Osteocyte (in vitro differentiated cells): ENCODE measurements around the gene CCDC60. TPM values are rescaled to one million over a fixed set of nuclear protein-coding genes. Genes with fewer than 3 reads are reported as not detected.
"Not testable (repeated sequence)": the region's sequence is repeated elsewhere in the genome, so short reads cannot be mapped to it uniquely, and the experiment has no call there.

Source experiments
- DNase-seq: peaks from one replicate; pipeline ENCODE4 v3.0.0; 2021; ENCODE audit warnings: mixed read lengths; ENCODE audit not compliant: unreplicated experiment; ENCODE audit errors: extremely low spot score
- H3K27ac Mint-ChIP-seq: one replicate; pipeline ENCODE4 v1.8.0; 2021; ENCODE audit warnings: mild to moderate bottlenecking, mixed read lengths; ENCODE audit not compliant: unreplicated experiment
- H3K27me3 Mint-ChIP-seq: one replicate; pipeline ENCODE4 v1.8.0; 2021; ENCODE audit warnings: mixed read lengths; ENCODE audit not compliant: unreplicated experiment
- H3K36me3 Mint-ChIP-seq: one replicate; pipeline ENCODE4 v1.8.0; 2021; ENCODE audit warnings: mixed read lengths; ENCODE audit not compliant: unreplicated experiment
- H3K4me1 Mint-ChIP-seq: one replicate; pipeline ENCODE4 v1.8.0; 2021; ENCODE audit warnings: mixed read lengths; ENCODE audit not compliant: unreplicated experiment
- H3K4me3 Mint-ChIP-seq: one replicate; pipeline ENCODE4 v1.8.0; 2021; ENCODE audit warnings: mild to moderate bottlenecking, moderate library complexity, mixed read lengths; ENCODE audit not compliant: unreplicated experiment
- H3K9me3 Mint-ChIP-seq: one replicate; pipeline ENCODE4 v1.8.0; 2021; ENCODE audit warnings: mixed read lengths; ENCODE audit not compliant: unreplicated experiment
- CTCF ChIP-seq: fragments of 200-600 bp; sonication (generic); IDR thresholded peaks from 2 replicates; pipeline ENCODE4 v1.5.0; 2021; ENCODE audit warnings: antibody characterized with exemption, mild to moderate bottlenecking, moderate library complexity
- total RNA-seq: library from RNA; stranded (reverse); gene quantifications from 2 replicates; pipeline ENCODE4 v1.2.1, GENCODE V29; 2021

The CCDC60 gene
- total RNA-seq, 1 donor from 2014 or later: not detected

- DNase-seq: no peak
- H3K27ac Mint-ChIP-seq: no peak overlapping the region
- no peaks in the 10 kb centered on the region for H3K4me1 Mint-ChIP-seq
- TF ChIP-seq CTCF: no peak
- H3K36me3 Mint-ChIP-seq: no peaks in the 10 kb centered on the region
- H3K4me3 Mint-ChIP-seq: no peak overlapping the region
- no peaks in the 10 kb centered on the region for H3K27me3 Mint-ChIP-seq
- H3K9me3 Mint-ChIP-seq: peaks cover 18% of the 10 kb centered on the region
These were observed 7.5 kb downstream of the CCDC60 start for GRCh38 chr12:119341988-119342387.

- Mint-ChIP-seq H3K27ac (no peak overlapping the region), H3K9me3 (peaks cover 23% of the 10 kb centered on the region), H3K4me3 (no peak overlapping the region), H3K36me3 (no peaks in the 10 kb centered on the region), H3K27me3 (no peaks in the 10 kb centered on the region), H3K4me1 (no peaks in the 10 kb centered on the region)
- DNase-seq: no peak
- no peak for TF ChIP-seq CTCF
These were observed 8.6 kb downstream of the CCDC60 start for GRCh38 chr12:119343130-119343529.

- H3K27ac Mint-ChIP-seq: no peak overlapping the region
- peaks cover 25% of the 10 kb centered on the region for H3K9me3 Mint-ChIP-seq
- TF ChIP-seq CTCF: no peak
- H3K4me1 Mint-ChIP-seq: no peaks in the 10 kb centered on the region
- no peaks in the 10 kb centered on the region for H3K27me3 Mint-ChIP-seq
- H3K36me3 Mint-ChIP-seq: no peaks in the 10 kb centered on the region
- no peak overlapping the region for H3K4me3 Mint-ChIP-seq
- no peak for DNase-seq
These were observed 19.6 kb downstream of the CCDC60 start for GRCh38 chr12:119354172-119354571.

GRCh38 chr12:119360366-119360765 lies 25.8 kb downstream of the CCDC60 start:
- not testable (repeated sequence) for H3K36me3 Mint-ChIP-seq, DNase-seq, H3K27ac Mint-ChIP-seq, H3K27me3 Mint-ChIP-seq, H3K4me1 Mint-ChIP-seq, H3K4me3 Mint-ChIP-seq
- H3K9me3 Mint-ChIP-seq: peaks cover 36% of the 10 kb centered on the region

- H3K9me3 Mint-ChIP-seq: peaks cover 38% of the 10 kb centered on the region
- no peaks in the 10 kb centered on the region for H3K27me3 Mint-ChIP-seq
- H3K27ac Mint-ChIP-seq: no peak overlapping the region
- H3K4me1 Mint-ChIP-seq: no peaks in the 10 kb centered on the region
- no peak for DNase-seq
- H3K36me3 Mint-ChIP-seq: no peaks in the 10 kb centered on the region
- no peak for TF ChIP-seq CTCF
- H3K4me3 Mint-ChIP-seq: no peak overlapping the region
These were observed 28.5 kb downstream of the CCDC60 start for GRCh38 chr12:119363037-119363436.

GRCh38 chr12:119363490-119363889 lies 29.0 kb downstream of the CCDC60 start:
- TF ChIP-seq CTCF: no peak
- peaks cover 36% of the 10 kb centered on the region for H3K9me3 Mint-ChIP-seq
- DNase-seq: no peak
- H3K36me3 Mint-ChIP-seq: no peaks in the 10 kb centered on the region
- no peak overlapping the region for H3K4me3 Mint-ChIP-seq
- no peak overlapping the region for H3K27ac Mint-ChIP-seq
- no peaks in the 10 kb centered on the region for H3K27me3 Mint-ChIP-seq
- H3K4me1 Mint-ChIP-seq: no peaks in the 10 kb centered on the region
